GM19239 (cell line): ENCODE results near the gene TNC.

ENCODE experiments used
- DNase-seq: peaks from one replicate; pipeline ENCODE4 v3.0.0; 2011; ENCODE audit warnings: low spot score; ENCODE audit not compliant: insufficient read length
- FAIRE-seq: peaks from 2 replicates; lab custom pipeline; 2011; peaks lifted over from hg19 to GRCh38; lab: Jason Lieb, UNC

The TNC gene

GRCh38 chr9:115117999-115118878 is at the start of gene TNC:
TNC (minus strand) TSS chr9:115118157; CDS start chr9:115091018, 27,139 bp downstream.
- FAIRE-seq = no peak

GRCh38 chr9:115167175-115167574 is 49.2 kb upstream of the TNC start:
- FAIRE-seq (no peak), DNase-seq (no peak)

More at GRCh38 chr9:115117999-115118878, at the start of gene TNC:
- DNase-seq = no peak

- FAIRE-seq (no peak), DNase-seq (no peak)
Measured at GRCh38 chr9:115165233-115165632, 47.3 kb upstream of the TNC start.

GRCh38 chr9:115164511-115164974 is 46.6 kb upstream of the TNC start:
- no peak for DNase-seq
- FAIRE-seq = no peak

- no peak for DNase-seq
- FAIRE-seq = no peak
Measured at GRCh38 chr9:115162946-115163345, 45.0 kb upstream of the TNC start.

- no peak for DNase-seq
- FAIRE-seq = no peak
Measured at GRCh38 chr9:115161446-115161845, 43.5 kb upstream of the TNC start.

GRCh38 chr9:115158661-115159481 is 40.9 kb upstream of the TNC start:
- FAIRE-seq = no peak
- no peak for DNase-seq

GRCh38 chr9:115157245-115157674 is 39.3 kb upstream of the TNC start:
- DNase-seq = no peak
- FAIRE-seq = no peak

GRCh38 chr9:115155037-115155436 is 37.1 kb upstream of the TNC start:
- no peak for DNase-seq
- FAIRE-seq = no peak

- DNase-seq (no peak), FAIRE-seq (no peak)
Measured at GRCh38 chr9:115154617-115155016, 36.7 kb upstream of the TNC start.

- DNase-seq (no peak), FAIRE-seq (no peak)
Measured at GRCh38 chr9:115152281-115152820, 34.4 kb upstream of the TNC start.

- no peak for DNase-seq
- FAIRE-seq = no peak
Measured at GRCh38 chr9:115148721-115149120, 30.8 kb upstream of the TNC start.

- DNase-seq = no peak
- no peak for FAIRE-seq
Measured at GRCh38 chr9:115146581-115147021, 28.6 kb upstream of the TNC start.

GRCh38 chr9:115144706-115145105 is 26.7 kb upstream of the TNC start:
- FAIRE-seq (no peak), DNase-seq (no peak)

GRCh38 chr9:115143689-115144088 is 25.7 kb upstream of the TNC start:
- DNase-seq (no peak), FAIRE-seq (no peak)

GRCh38 chr9:115142517-115143270 is 24.7 kb upstream of the TNC start:
- FAIRE-seq (no peak), DNase-seq (no peak)

GRCh38 chr9:115142090-115142489 is 24.1 kb upstream of the TNC start:
- DNase-seq (no peak), FAIRE-seq (no peak)

- FAIRE-seq (no peak), DNase-seq (no peak)
Measured at GRCh38 chr9:115141612-115142011, 23.7 kb upstream of the TNC start.

GRCh38 chr9:115138151-115138550 is 20.2 kb upstream of the TNC start:
- no peak for FAIRE-seq
- DNase-seq = no peak

GRCh38 chr9:115137526-115137925 is 19.6 kb upstream of the TNC start:
- DNase-seq (no peak), FAIRE-seq (no peak)
